PFSK-1 (cell line): ENCODE measurements around the gene CD63.

ENCODE experiments used
- FOXP2 ChIP-seq: optimal IDR thresholded peaks from 2 replicates; pipeline ENCODE3; 2011; ENCODE audit warnings: borderline replicate concordance, control low read depth, inconsistent platforms; ENCODE audit not compliant: insufficient read depth; ENCODE audit errors: extremely low read length, extremely low read depth
- POLR2AphosphoS5 ChIP-seq: IDR thresholded peaks from 2 replicates; pipeline ENCODE4 v1.6.1; 2012; ENCODE audit warnings: low read depth, mild to moderate bottlenecking, control low read depth, low read length, moderate library complexity
- REST ChIP-seq, 2 experiments: IDR thresholded peaks; 2 replicates each; pipeline versions ENCODE4 v1.6.1 to v1.8.0; 2011 to 2012; ENCODE audit warnings: low read depth in 2 of 2, low read length in 2 of 2, control low read depth in 1 of 2, inconsistent platforms in 1 of 2, mild to moderate bottlenecking in 1 of 2, moderate library complexity in 1 of 2; ENCODE audit not compliant: insufficient read depth in 1 of 2
- SIN3A ChIP-seq: IDR thresholded peaks from 2 replicates; pipeline ENCODE4 v1.6.1; 2012; ENCODE audit warnings: mild to moderate bottlenecking, low read length, moderate library complexity, borderline replicate concordance; ENCODE audit not compliant: insufficient read depth
- TAF1 ChIP-seq: IDR thresholded peaks from 2 replicates; pipeline ENCODE4 v1.6.1; 2012; ENCODE audit warnings: low read length, control low read depth, borderline replicate concordance; ENCODE audit not compliant: insufficient read depth

Gene CD63

GRCh38 chr12:55737581-55738122, 8.8 kb upstream of the CD63 start:
- TF ChIP-seq SIN3A, result no peak

GRCh38 chr12:55736780-55737580, 8.2 kb upstream of the CD63 start:
- TF ChIP-seq POLR2AphosphoS5 (no peak), REST (IDR thresholded peaks at IDR 0.05; ENCODE audit: insufficient read depth in 1 of 2, low read depth in 2 of 2, low read length in 2 of 2) (no peak), SIN3A (no peak), TAF1 (no peak), FOXP2 (no peak)

- TF ChIP-seq POLR2AphosphoS5 (no peak), FOXP2 (no peak), TAF1 (no peak), SIN3A (no peak), REST (IDR thresholded peaks at IDR 0.05; ENCODE audit: insufficient read depth in 1 of 2, low read depth in 2 of 2, low read length in 2 of 2) (no peak)
Observed at GRCh38 chr12:55736076-55736475, 7.3 kb upstream of the CD63 start.

GRCh38 chr12:55734595-55734994, 5.8 kb upstream of the CD63 start:
- no peak for TF ChIP-seq SIN3A
- no peak for TF ChIP-seq FOXP2
- TF ChIP-seq POLR2AphosphoS5, result no peak
- no peak for TF ChIP-seq REST (IDR thresholded peaks at IDR 0.05; ENCODE audit: insufficient read depth in 1 of 2, low read depth in 2 of 2, low read length in 2 of 2)
- TF ChIP-seq TAF1, result no peak

GRCh38 chr12:55733858-55734257, 5.0 kb upstream of the CD63 start:
- TF ChIP-seq POLR2AphosphoS5 (no peak), TAF1 (no peak), REST (IDR thresholded peaks at IDR 0.05; ENCODE audit: insufficient read depth in 1 of 2, low read depth in 2 of 2, low read length in 2 of 2) (no peak), SIN3A (no peak), FOXP2 (no peak)
